Caki2 (cell line): ENCODE measurements around the gene SF3B1. TPM values are rescaled to one million over a fixed set of nuclear protein-coding genes. Genes with fewer than 3 reads are reported as not detected.
"Not testable (repeated sequence)": the region's sequence is repeated elsewhere in the genome, so short reads cannot be mapped to it uniquely, and the experiment has no call there.

Experiments
- DNase-seq: peaks from one replicate; pipeline ENCODE4 v3.0.0-alpha.2; 2015; ENCODE audit warnings: low read depth
- in situ Hi-C: cut with HindIII; loops from 2 replicates; pipeline ENCODE4 v1.10.0; 2016; ENCODE audit warnings: low sequenced_read_pairs, low pct_unique_long_range_greater_than_20kb, mixed read lengths
- total RNA-seq: library from RNA; depleted of rRNA; stranded (reverse); fragments of >200 nt; shearing (Covaris generic); gene quantifications from 2 replicates; pipeline ENCODE4 v1.2.3, GENCODE V29; 2014; ENCODE audit warnings: low replicate concordance; rRNA removed

Gene SF3B1
- total RNA-seq, result 157 and 159 TPM in 2 replicates

- peak; percentile 99 for DNase-seq
- in situ Hi-C loops, result no loop called here
Observed at GRCh38 chr2:197434541-197435513, at the start of gene SF3B1. SF3B1 (minus strand) TSS chr2:197435028; CDS start chr2:197434999, 29 bp downstream.

- DNase-seq, in situ Hi-C loops: not testable (repeated sequence)
Observed at GRCh38 chr2:197484248-197484647, 49.4 kb upstream of the SF3B1 start.

- DNase-seq, result no peak
- in situ Hi-C loops, result no loop called here
Observed at GRCh38 chr2:197480165-197481036, 45.6 kb upstream of the SF3B1 start.

- in situ Hi-C loops, result no loop called here
- DNase-seq, result no peak
Observed at GRCh38 chr2:197477797-197478196, 43.0 kb upstream of the SF3B1 start.

- in situ Hi-C loops, result no loop called here
- DNase-seq, result no peak
Observed at GRCh38 chr2:197472166-197472565, 37.3 kb upstream of the SF3B1 start.

GRCh38 chr2:197464175-197464574 lies 29.3 kb upstream of the SF3B1 start:
- no peak for DNase-seq
- in situ Hi-C loops, result no loop called here

DNA sequence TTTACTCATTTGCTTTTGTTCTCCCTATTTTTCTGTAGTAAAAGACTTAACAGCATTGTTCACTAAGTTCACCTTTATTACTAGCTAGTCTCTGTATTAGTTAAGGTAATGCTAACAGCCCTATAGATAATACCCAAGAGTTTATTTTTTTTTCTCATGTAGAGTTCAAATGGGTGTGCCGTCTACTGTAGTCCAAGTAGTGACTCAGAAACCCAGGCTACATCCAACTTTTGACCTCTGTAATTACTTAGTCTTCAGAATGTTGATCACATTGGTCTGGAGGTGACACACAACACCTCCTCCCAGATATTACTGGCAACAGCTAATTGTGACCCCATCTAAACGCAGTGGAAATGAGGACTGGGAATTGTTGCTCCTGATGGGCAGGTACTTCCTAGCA lies 26.2 kb upstream of the SF3B1 start:
- DNase-seq, result peak; percentile 72
- in situ Hi-C loops, result no loop called here

DNA sequence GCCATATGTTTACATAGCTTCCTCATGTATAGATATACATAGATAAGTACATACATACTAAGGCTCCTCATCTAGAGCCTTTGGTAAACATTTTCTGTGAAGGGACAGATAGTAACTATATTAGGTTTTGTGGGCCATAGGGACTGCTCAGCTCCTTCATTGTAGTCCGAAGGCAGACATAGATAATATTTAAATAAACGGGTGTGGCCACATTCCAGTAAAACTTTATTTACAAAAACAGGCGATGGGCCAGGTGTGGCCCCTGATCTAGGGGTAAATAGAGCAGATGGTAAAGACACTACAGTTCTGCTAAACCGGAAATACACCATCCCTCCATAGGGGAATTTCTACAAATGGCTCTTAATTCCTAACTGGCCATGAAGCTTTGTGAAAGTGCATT lies 25.8 kb upstream of the SF3B1 start:
- DNase-seq, result no peak
- in situ Hi-C loops, result no loop called here

- no peak for DNase-seq
- in situ Hi-C loops, result no loop called here
Observed at GRCh38 chr2:197455428-197455827, 20.6 kb upstream of the SF3B1 start.

- in situ Hi-C loops, result no loop called here
- no peak for DNase-seq
Observed at GRCh38 chr2:197454923-197455322, 20.1 kb upstream of the SF3B1 start.

GRCh38 chr2:197453914-197454398 lies 19.1 kb upstream of the SF3B1 start:
- in situ Hi-C loops, result no loop called here
- no peak for DNase-seq

GRCh38 chr2:197453123-197453913 lies 18.5 kb upstream of the SF3B1 start, which contains the start of gene COQ10B:
COQ10B (plus strand) TSS chr2:197453552; CDS start chr2:197453561, 9 bp downstream.
- in situ Hi-C loops, result no loop called here
- DNase-seq, result peak; percentile 100

DNA sequence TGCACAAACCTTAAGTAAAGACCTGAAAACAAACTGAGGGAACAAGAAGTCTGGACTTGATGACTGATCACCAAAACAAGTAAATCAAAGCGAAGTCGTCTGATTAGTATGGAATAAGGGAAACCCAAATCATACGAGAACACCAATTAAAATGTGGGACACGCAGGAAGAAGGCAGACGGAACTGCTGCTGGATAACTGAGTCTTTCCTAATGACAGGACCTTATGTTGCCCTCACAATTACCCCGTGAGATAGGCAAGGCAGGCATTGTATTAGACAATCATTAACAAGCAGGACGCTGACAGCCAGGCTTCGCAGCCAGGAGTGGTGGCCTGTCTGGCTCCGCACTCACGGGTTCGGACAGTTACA lies 17.9 kb upstream of the SF3B1 start:
- in situ Hi-C loops, result no loop called here
- no peak for DNase-seq

GRCh38 chr2:197450935-197451358 lies 16.1 kb upstream of the SF3B1 start:
- DNase-seq, in situ Hi-C loops: not testable (repeated sequence)

DNA sequence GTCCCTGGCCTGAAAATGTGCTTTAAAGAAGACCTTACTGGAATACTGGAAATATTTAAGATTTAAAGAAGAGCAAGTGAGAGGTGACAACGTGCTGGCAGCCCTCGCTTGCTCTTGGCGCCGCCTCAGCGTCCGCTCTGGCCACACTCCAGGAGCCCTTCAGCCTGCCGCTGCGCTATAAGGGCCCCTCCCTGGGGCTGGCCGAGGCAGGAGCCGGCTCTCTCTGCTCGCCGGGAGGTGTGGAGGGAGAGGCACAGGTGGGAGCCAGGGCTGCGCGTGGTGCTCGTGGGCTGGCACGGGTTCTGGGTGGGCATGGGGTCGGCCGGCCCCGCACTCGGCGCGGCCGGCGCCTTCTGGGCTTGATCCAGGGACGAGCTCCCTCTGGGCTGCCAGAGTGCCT lies 15.6 kb upstream of the SF3B1 start:
- in situ Hi-C loops, result no loop called here
- DNase-seq, result no peak

GRCh38 chr2:197446844-197447243 lies 12.0 kb upstream of the SF3B1 start:
- in situ Hi-C loops, result no loop called here

DNA sequence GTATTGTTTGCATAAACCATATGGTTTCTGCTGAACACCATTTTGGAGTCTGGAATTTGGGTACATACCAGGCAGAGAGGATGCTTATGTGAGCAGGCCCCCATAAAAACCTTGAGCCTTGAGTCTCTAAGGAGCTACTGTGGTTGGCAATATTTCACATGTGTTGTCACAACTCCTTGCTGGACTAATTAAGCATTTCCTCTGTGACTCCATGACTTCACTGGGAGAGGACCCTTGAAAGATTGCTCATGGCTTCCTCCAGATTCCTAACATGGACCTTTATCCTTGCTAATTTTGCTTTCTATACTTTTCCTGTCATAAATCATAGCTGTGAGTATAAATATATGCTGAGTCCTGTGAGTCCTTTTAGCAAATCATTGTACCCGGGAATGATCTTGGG lies 10.9 kb upstream of the SF3B1 start:
- in situ Hi-C loops, result no loop called here
- DNase-seq, result no peak

More at GRCh38 chr2:197446844-197447243, 12.0 kb upstream of the SF3B1 start:
- no peak for DNase-seq

DNA sequence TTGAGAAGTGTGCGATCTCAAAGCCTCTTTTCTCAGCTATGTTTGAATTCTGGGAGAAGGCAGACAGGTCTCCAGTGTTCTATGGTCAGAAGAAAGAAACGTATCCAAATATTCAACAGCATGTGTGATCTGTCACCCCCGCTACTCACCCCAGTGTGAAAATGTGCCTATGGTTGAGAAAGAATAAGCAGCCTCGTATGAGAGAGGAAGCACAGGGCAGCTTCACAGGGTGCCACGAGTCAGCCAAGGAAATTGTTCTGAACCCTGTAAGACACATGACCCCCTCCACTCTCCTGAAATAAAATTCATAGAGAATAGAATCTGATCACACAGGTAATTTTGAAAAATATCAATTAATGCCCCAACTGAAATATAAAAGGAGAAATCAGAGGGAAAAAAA lies 8.0 kb upstream of the SF3B1 start:
- no peak for DNase-seq
- in situ Hi-C loops, result no loop called here
